HG03354 (cell line): Measurements from ENCODE around the gene SYTL1.
A peak's percentile ranks its signal among the peaks of the same experiment; 100 is the strongest.
"Not testable (repeated sequence)": the region's sequence is repeated elsewhere in the genome, so short reads cannot be mapped to it uniquely, and the experiment has no call there.

ENCODE experiments used
- ATAC-seq: cut with Tn5 transposase; IDR thresholded peaks from one replicate; pipeline ENCODE4 v1.9.1; 2021; ENCODE audit warnings: mild to moderate bottlenecking; ENCODE audit not compliant: unreplicated experiment, poor library complexity, severe bottlenecking

The SYTL1 gene

GRCh38 chr1:27380766-27381733, 39.2 kb downstream of the SYTL1 start:
- ATAC-seq, result no peak

- no peak for ATAC-seq
Observed at GRCh38 chr1:27381969-27382762, 40.3 kb downstream of the SYTL1 start.

GRCh38 chr1:27383039-27383605, 41.3 kb downstream of the SYTL1 start, which contains the start of gene CD164L2:
Gene CD164L2 (minus strand): TSS chr1:27383333. CDS start chr1:27383239, 94 bp downstream.
- ATAC-seq, result no peak

GRCh38 chr1:27383661-27384060, 41.8 kb downstream of the SYTL1 start:
- no peak for ATAC-seq

- ATAC-seq, result not testable (repeated sequence)
Observed at GRCh38 chr1:27384797-27385196, 43.0 kb downstream of the SYTL1 start.

- no peak for ATAC-seq
Observed at GRCh38 chr1:27388337-27389005, 46.6 kb downstream of the SYTL1 start.

- no peak for ATAC-seq
Observed at GRCh38 chr1:27391511-27392095, 49.8 kb downstream of the SYTL1 start.

- ATAC-seq, result peak; percentile 76
Observed at GRCh38 chr1:27392096-27392777, 50.4 kb downstream of the SYTL1 start, which contains the start of gene GPR3. Gene GPR3 (plus strand): TSS chr1:27392622. CDS start chr1:27393799, 1,177 bp downstream.

- ATAC-seq, result no peak
Observed at GRCh38 chr1:27392778-27393635, 51.2 kb downstream of the SYTL1 start.

- no peak for ATAC-seq
Observed at GRCh38 chr1:27393641-27394281, 51.9 kb downstream of the SYTL1 start.

- no peak for ATAC-seq
Observed at GRCh38 chr1:27394282-27394658, 52.4 kb downstream of the SYTL1 start.

- ATAC-seq, result no peak
Observed at GRCh38 chr1:27394925-27395324, 53.1 kb downstream of the SYTL1 start.

GRCh38 chr1:27395441-27396195, 53.8 kb downstream of the SYTL1 start:
- peak; percentile 54 for ATAC-seq

- ATAC-seq, result no peak
Observed at GRCh38 chr1:27397110-27397509, 55.3 kb downstream of the SYTL1 start.

- no peak for ATAC-seq
Observed at GRCh38 chr1:27397749-27398148, 55.9 kb downstream of the SYTL1 start.

GRCh38 chr1:27398405-27399149, 56.8 kb downstream of the SYTL1 start:
- ATAC-seq, result no peak
